Fibroblast of lung (primary cell): ENCODE measurements around the gene IGHMBP2. TPM values are rescaled to one million over a fixed set of nuclear protein-coding genes. Genes with fewer than 3 reads are reported as not detected.
A peak's percentile ranks its signal among the peaks of the same experiment; 100 is the strongest.

Experiments
- DNase-seq, 2 donors: peaks; one replicate each; pipeline versions ENCODE4 v3.0.0 to v3.0.0-alpha.2; 2010; ENCODE audit warnings: low read depth in 2 of 2
- H2AFZ ChIP-seq: 2 replicates; pipeline ENCODE4 v1.5.1; 2012; ENCODE audit warnings: low read length, control low read depth, inconsistent platforms
- H3K27ac ChIP-seq: 2 replicates; pipeline ENCODE4 v1.5.1; 2011; ENCODE audit warnings: low read length, control low read depth; ENCODE audit not compliant: insufficient read depth
- H3K27me3 ChIP-seq: 2 replicates; pipeline ENCODE4 v1.5.1; 2011; ENCODE audit warnings: mild to moderate bottlenecking, low read length; ENCODE audit not compliant: control insufficient read depth, insufficient read depth
- H3K36me3 ChIP-seq: 2 replicates; pipeline ENCODE4 v1.5.1; 2011; ENCODE audit warnings: low read length; ENCODE audit not compliant: control insufficient read depth, insufficient read depth
- H3K4me1 ChIP-seq: 2 replicates; pipeline ENCODE4 v1.5.1; 2011; ENCODE audit warnings: low read length; ENCODE audit not compliant: control insufficient read depth, insufficient read depth; ENCODE audit errors: extremely low read depth
- H3K4me2 ChIP-seq: 2 replicates; pipeline ENCODE4 v1.5.1; 2011; ENCODE audit warnings: low read length, control low read depth; ENCODE audit not compliant: insufficient read depth; ENCODE audit errors: extremely low read depth
- H3K4me3 ChIP-seq, 4 experiments: fragments of 200-600 bp in 1 of 4; sonication (generic) in 1 of 4; replicated peaks in 1 of 4; 2 replicates each; pipeline ENCODE4 v1.5.1; 2011 to 2016; ENCODE audit warnings: low read length in 4 of 4, low read depth in 3 of 4, mild to moderate bottlenecking in 3 of 4, control low read depth in 2 of 4, inconsistent platforms in 1 of 4, mixed read lengths in 1 of 4; ENCODE audit not compliant: insufficient read depth in 1 of 4; ENCODE audit errors: control extremely low read depth in 1 of 4
- H3K79me2 ChIP-seq: 2 replicates; pipeline ENCODE4 v1.5.1; 2012; ENCODE audit warnings: mild to moderate bottlenecking, low read length, inconsistent platforms; ENCODE audit not compliant: control insufficient read depth, insufficient read depth
- H3K9ac ChIP-seq: 2 replicates; pipeline ENCODE4 v1.5.1; 2011; ENCODE audit warnings: mild to moderate bottlenecking, low read length, control low read depth; ENCODE audit not compliant: insufficient read depth
- H3K9me3 ChIP-seq: 2 replicates; pipeline ENCODE4 v1.5.1; 2012; ENCODE audit warnings: low read depth, low read length; ENCODE audit not compliant: control insufficient read depth, insufficient read depth
- H4K20me1 ChIP-seq: 2 replicates; pipeline ENCODE4 v1.5.1; 2011; ENCODE audit warnings: low read length; ENCODE audit not compliant: control insufficient read depth, insufficient read depth; ENCODE audit errors: extremely low read depth
- EZH2 ChIP-seq: IDR thresholded peaks from 2 replicates; pipeline ENCODE4 v1.5.1; 2012; ENCODE audit warnings: low read length, control low read depth, mild to moderate bottlenecking; ENCODE audit errors: missing control alignments
- polyA plus RNA-seq, 2 donors: library from polyadenylated mRNA; depleted of rRNA in 1 of 2; stranded (reverse) in 1 of 2; unstranded in 1 of 2; fragments of >200 nt; gene quantifications; 2 replicates each; pipeline ENCODE4 v1.2.1, GENCODE V29; 2011 to 2012; ENCODE audit warnings: missing spikeins in 1 of 2
- total RNA-seq: library from RNA; depleted of rRNA; stranded (reverse); fragments of >200 nt; gene quantifications from 2 replicates; pipeline ENCODE4 v1.2.1, GENCODE V29; 2014
- TF ChIP-seq, protein P1 (sequence below), 2 donors: IDR thresholded peaks in 1 of 2; conservative IDR thresholded peaks in 1 of 2; 1 replicate in 1 of 2; 2 replicates in 1 of 2; pipeline ENCODE4 v1.5.1; 2011 to 2012; ENCODE audit warnings: low read length in 2 of 2, control low read depth in 1 of 2, inconsistent platforms in 1 of 2, low read depth in 1 of 2, mild to moderate bottlenecking in 1 of 2

IGHMBP2 gene
- total and polyA plus RNA-seq, 2 donors (not counting 1 experiment from before 2014, with no cell fraction given): 5.2 to 8.6 TPM

GRCh38 chr11:68976095-68976494 lies 72.4 kb downstream of the IGHMBP2 start:
- TF ChIP-seq EZH2: no peak
- TF ChIP-seq, protein P1, sequence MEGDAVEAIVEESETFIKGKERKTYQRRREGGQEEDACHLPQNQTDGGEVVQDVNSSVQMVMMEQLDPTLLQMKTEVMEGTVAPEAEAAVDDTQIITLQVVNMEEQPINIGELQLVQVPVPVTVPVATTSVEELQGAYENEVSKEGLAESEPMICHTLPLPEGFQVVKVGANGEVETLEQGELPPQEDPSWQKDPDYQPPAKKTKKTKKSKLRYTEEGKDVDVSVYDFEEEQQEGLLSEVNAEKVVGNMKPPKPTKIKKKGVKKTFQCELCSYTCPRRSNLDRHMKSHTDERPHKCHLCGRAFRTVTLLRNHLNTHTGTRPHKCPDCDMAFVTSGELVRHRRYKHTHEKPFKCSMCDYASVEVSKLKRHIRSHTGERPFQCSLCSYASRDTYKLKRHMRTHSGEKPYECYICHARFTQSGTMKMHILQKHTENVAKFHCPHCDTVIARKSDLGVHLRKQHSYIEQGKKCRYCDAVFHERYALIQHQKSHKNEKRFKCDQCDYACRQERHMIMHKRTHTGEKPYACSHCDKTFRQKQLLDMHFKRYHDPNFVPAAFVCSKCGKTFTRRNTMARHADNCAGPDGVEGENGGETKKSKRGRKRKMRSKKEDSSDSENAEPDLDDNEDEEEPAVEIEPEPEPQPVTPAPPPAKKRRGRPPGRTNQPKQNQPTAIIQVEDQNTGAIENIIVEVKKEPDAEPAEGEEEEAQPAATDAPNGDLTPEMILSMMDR (conservative IDR thresholded peaks at IDR 0.05 in 1 of 2, IDR thresholded peaks at IDR 0.05 in 1 of 2; ENCODE audit: low read depth in 1 of 2, low read length in 2 of 2): no peak

GRCh38 chr11:68976563-68976962 lies 72.9 kb downstream of the IGHMBP2 start:
- Histone ChIP-seq H3K27ac (no peak overlapping the region), H4K20me1 (no peaks in the 10 kb centered on the region), H3K79me2 (no peaks in the 10 kb centered on the region), H3K4me1 (no peaks in the 10 kb centered on the region), H2AFZ (no peak overlapping the region), H3K4me3 (no peak overlapping the region), H3K36me3 (no peaks in the 10 kb centered on the region), H3K4me2 (no peak overlapping the region), H3K27me3 (peaks cover 6% of the 10 kb centered on the region), H3K9ac (no peak overlapping the region), H3K9me3 (no peaks in the 10 kb centered on the region)
- DNase-seq: peak in 1 of 2 donors; percentile 18
- TF ChIP-seq, protein P1 (conservative IDR thresholded peaks at IDR 0.05 in 1 of 2, IDR thresholded peaks at IDR 0.05 in 1 of 2; ENCODE audit: low read depth in 1 of 2, low read length in 2 of 2): no peak
- TF ChIP-seq EZH2: no peak

More at GRCh38 chr11:68976095-68976494, 72.4 kb downstream of the IGHMBP2 start:
- Histone ChIP-seq H3K4me2 (no peak overlapping the region), H3K27me3 (peaks cover 5% of the 10 kb centered on the region), H3K27ac (no peak overlapping the region), H3K9ac (no peak overlapping the region), H3K9me3 (no peaks in the 10 kb centered on the region), H2AFZ (no peak overlapping the region), H3K4me3 (no peak overlapping the region), H4K20me1 (no peaks in the 10 kb centered on the region), H3K4me1 (no peaks in the 10 kb centered on the region), H3K36me3 (no peaks in the 10 kb centered on the region), H3K79me2 (no peaks in the 10 kb centered on the region)
- DNase-seq: no peak

GRCh38 chr11:68977781-68978625 lies 74.3 kb downstream of the IGHMBP2 start:
- no peak overlapping the region for H3K4me3 ChIP-seq
- no peaks in the 10 kb centered on the region for H3K4me1 ChIP-seq
- H3K36me3 ChIP-seq: no peaks in the 10 kb centered on the region
- DNase-seq: no peak
- no peak for TF ChIP-seq EZH2
- TF ChIP-seq, protein P1 (conservative IDR thresholded peaks at IDR 0.05 in 1 of 2, IDR thresholded peaks at IDR 0.05 in 1 of 2; ENCODE audit: low read depth in 1 of 2, low read length in 2 of 2): no peak
- H3K4me2 ChIP-seq: no peak overlapping the region
- no peaks in the 10 kb centered on the region for H4K20me1 ChIP-seq
- no peaks in the 10 kb centered on the region for H3K9me3 ChIP-seq
- H3K9ac ChIP-seq: no peak overlapping the region
- H3K27ac ChIP-seq: no peak overlapping the region
- H2AFZ ChIP-seq: no peak overlapping the region
- no peaks in the 10 kb centered on the region for H3K79me2 ChIP-seq
- peaks cover 10% of the 10 kb centered on the region for H3K27me3 ChIP-seq
